ENCODE data around the gene PTK7. TPM values are rescaled to one million over a fixed set of nuclear protein-coding genes. Genes with fewer than 3 reads are reported as not detected.

The PTK7 gene
- total RNA-seq, 1 donor from 2014 or later = 155 TPM

GRCh38 chr6:43055966-43056365 is 20.1 kb upstream of the PTK7 start:
- DNase-seq (ENCODE audit: extremely low spot score, unreplicated experiment) = no peak
- Mint-ChIP-seq H3K4me3 (peak overlapping the region; percentile 63), H3K27ac (peak overlapping the region; percentile 93), H3K36me3 (peaks cover 11% of the 10 kb centered on the region), H3K27me3 (no peaks in the 10 kb centered on the region), H3K4me1 (ENCODE audit: unreplicated experiment) (peaks cover 52% of the 10 kb centered on the region), H3K9me3 (no peaks in the 10 kb centered on the region)
- no peak for TF ChIP-seq CTCF (conservative IDR thresholded peaks at IDR 0.05)

GRCh38 chr6:43058531-43058930 is 17.6 kb upstream of the PTK7 start:
- Mint-ChIP-seq H3K36me3 (peaks cover 5% of the 10 kb centered on the region), H3K4me3 (peak overlapping the region; percentile 98), H3K27me3 (no peaks in the 10 kb centered on the region), H3K27ac (peak overlapping the region; percentile 99), H3K9me3 (no peaks in the 10 kb centered on the region), H3K4me1 (ENCODE audit: unreplicated experiment) (peaks cover 40% of the 10 kb centered on the region)
- no peak for TF ChIP-seq CTCF (conservative IDR thresholded peaks at IDR 0.05)
- DNase-seq (ENCODE audit: extremely low spot score, unreplicated experiment) = no peak

GRCh38 chr6:43059168-43060033 is 16.7 kb upstream of the PTK7 start, which contains the start of the genes KLC4 and MRPL2:
TSS of gene KLC4 (plus strand) at chr6:43059631. CDS start at chr6:43061336, 1,705 bp downstream.
TSS of gene MRPL2 (minus strand) at chr6:43059434. CDS start at chr6:43059381, 53 bp downstream.
- peak; percentile 96 for DNase-seq (ENCODE audit: extremely low spot score, unreplicated experiment)
- Mint-ChIP-seq H3K4me3 (peak within 1 kb of the TSS; percentile 98), H3K9me3 (no peaks in the 10 kb centered on the region), H3K27me3 (no peaks in the 10 kb centered on the region), H3K27ac (peak within 1 kb of the TSS; percentile 99), H3K36me3 (peaks cover 8% of the 10 kb centered on the region), H3K4me1 (ENCODE audit: unreplicated experiment) (peaks cover 37% of the 10 kb centered on the region)
- no peak for TF ChIP-seq CTCF (conservative IDR thresholded peaks at IDR 0.05)

GRCh38 chr6:43060034-43060754 is 15.9 kb upstream of the PTK7 start:
- Mint-ChIP-seq H3K27me3 (no peaks in the 10 kb centered on the region), H3K36me3 (peaks cover 13% of the 10 kb centered on the region), H3K9me3 (no peaks in the 10 kb centered on the region), H3K4me1 (ENCODE audit: unreplicated experiment) (peaks cover 36% of the 10 kb centered on the region), H3K27ac (peak overlapping the region; percentile 99), H3K4me3 (peak overlapping the region; percentile 98)
- DNase-seq (ENCODE audit: extremely low spot score, unreplicated experiment) = no peak
- no peak for TF ChIP-seq CTCF (conservative IDR thresholded peaks at IDR 0.05)

GRCh38 chr6:43060755-43061633 is 15.1 kb upstream of the PTK7 start:
- peak overlapping the region; percentile 99 for H3K27ac Mint-ChIP-seq

More at GRCh38 chr6:43060755-43061633, 15.1 kb upstream of the PTK7 start:
- Mint-ChIP-seq H3K27me3 (no peaks in the 10 kb centered on the region), H3K4me3 (peak overlapping the region; percentile 98), H3K9me3 (no peaks in the 10 kb centered on the region), H3K4me1 (ENCODE audit: unreplicated experiment) (peaks cover 33% of the 10 kb centered on the region), H3K36me3 (peaks cover 8% of the 10 kb centered on the region)
- DNase-seq (ENCODE audit: extremely low spot score, unreplicated experiment) = no peak
- TF ChIP-seq CTCF (conservative IDR thresholded peaks at IDR 0.05) = no peak
